NCI-H510A (cell line): ENCODE data around the gene SEC24C.

ENCODE experiments used
- DNase-seq: peaks from one replicate; lab custom pipeline; 2025; lab: John Stamatoyannopoulos, UW

Gene SEC24C

GRCh38 chr10:73813333-73813732, 69.2 kb downstream of the SEC24C start:
- DNase-seq = no peak

GRCh38 chr10:73814276-73814895, 70.2 kb downstream of the SEC24C start:
- DNase-seq = no peak

GRCh38 chr10:73814896-73815718, 70.9 kb downstream of the SEC24C start:
- DNase-seq = no peak

GRCh38 chr10:73815719-73816030, 71.5 kb downstream of the SEC24C start:
- DNase-seq = no peak

- DNase-seq = no peak
These were observed 73.0 kb downstream of the SEC24C start for GRCh38 chr10:73816917-73817729.

- no peak for DNase-seq
These were observed 73.7 kb downstream of the SEC24C start for GRCh38 chr10:73817826-73818225.

GRCh38 chr10:73818402-73818801, 74.2 kb downstream of the SEC24C start:
- DNase-seq = no peak

- no peak for DNase-seq
These were observed 74.9 kb downstream of the SEC24C start for GRCh38 chr10:73819081-73819480.

GRCh38 chr10:73819513-73820093, 75.4 kb downstream of the SEC24C start:
- no peak for DNase-seq
